Epithelial cell of esophagus (primary cell): ENCODE results near the gene PMAIP1.

ENCODE experiments used
- DNase-seq: peaks from one replicate; pipeline ENCODE4 v3.0.0; 2010; ENCODE audit warnings: low read depth
- H3K4me3 ChIP-seq: 2 replicates; pipeline ENCODE4 v1.5.1; 2011; ENCODE audit warnings: mild to moderate bottlenecking, low read length, control low read depth
- CTCF ChIP-seq: IDR thresholded peaks from 2 replicates; pipeline ENCODE4 v1.5.1; 2011; ENCODE audit warnings: low read depth, mild to moderate bottlenecking, low read length, control low read depth, inconsistent platforms; ENCODE audit not compliant: insufficient read depth; ENCODE audit errors: missing control alignments

Gene PMAIP1

GRCh38 chr18:59900222-59901128 is 679 bp downstream of the PMAIP1 start:
- no peak for TF ChIP-seq CTCF
- H3K4me3 ChIP-seq, result peak overlapping the region; percentile 71
- DNase-seq, result peak; percentile 76

GRCh38 chr18:59902131-59902992 is 2.6 kb downstream of the PMAIP1 start:
- peak; percentile 68 for DNase-seq
- no peak overlapping the region for H3K4me3 ChIP-seq
- TF ChIP-seq CTCF, result no peak

- H3K4me3 ChIP-seq, result no peak overlapping the region
- no peak for DNase-seq
- no peak for TF ChIP-seq CTCF
Measured at GRCh38 chr18:59902993-59903610, 3.3 kb downstream of the PMAIP1 start.

- DNase-seq, result no peak
- no peak for TF ChIP-seq CTCF
- no peak overlapping the region for H3K4me3 ChIP-seq
Measured at GRCh38 chr18:59904011-59904601, 4.3 kb downstream of the PMAIP1 start.

- no peak for DNase-seq
- no peak for TF ChIP-seq CTCF
- no peak overlapping the region for H3K4me3 ChIP-seq
Measured at GRCh38 chr18:59905686-59906091, 5.9 kb downstream of the PMAIP1 start.

GRCh38 chr18:59906203-59906602 is 6.4 kb downstream of the PMAIP1 start:
- TF ChIP-seq CTCF, result no peak
- no peak for DNase-seq
- no peak overlapping the region for H3K4me3 ChIP-seq
